ENCODE measurements around the gene SEMA5A.

Gene SEMA5A

GRCh38 chr5:9169557-9169902 is 376.3 kb downstream of the SEMA5A start:
- no peak for DNase-seq (ENCODE audit: low read depth)

- DNase-seq (ENCODE audit: low read depth): no peak
Observed at GRCh38 chr5:9168791-9169556, 376.9 kb downstream of the SEMA5A start.

DNA sequence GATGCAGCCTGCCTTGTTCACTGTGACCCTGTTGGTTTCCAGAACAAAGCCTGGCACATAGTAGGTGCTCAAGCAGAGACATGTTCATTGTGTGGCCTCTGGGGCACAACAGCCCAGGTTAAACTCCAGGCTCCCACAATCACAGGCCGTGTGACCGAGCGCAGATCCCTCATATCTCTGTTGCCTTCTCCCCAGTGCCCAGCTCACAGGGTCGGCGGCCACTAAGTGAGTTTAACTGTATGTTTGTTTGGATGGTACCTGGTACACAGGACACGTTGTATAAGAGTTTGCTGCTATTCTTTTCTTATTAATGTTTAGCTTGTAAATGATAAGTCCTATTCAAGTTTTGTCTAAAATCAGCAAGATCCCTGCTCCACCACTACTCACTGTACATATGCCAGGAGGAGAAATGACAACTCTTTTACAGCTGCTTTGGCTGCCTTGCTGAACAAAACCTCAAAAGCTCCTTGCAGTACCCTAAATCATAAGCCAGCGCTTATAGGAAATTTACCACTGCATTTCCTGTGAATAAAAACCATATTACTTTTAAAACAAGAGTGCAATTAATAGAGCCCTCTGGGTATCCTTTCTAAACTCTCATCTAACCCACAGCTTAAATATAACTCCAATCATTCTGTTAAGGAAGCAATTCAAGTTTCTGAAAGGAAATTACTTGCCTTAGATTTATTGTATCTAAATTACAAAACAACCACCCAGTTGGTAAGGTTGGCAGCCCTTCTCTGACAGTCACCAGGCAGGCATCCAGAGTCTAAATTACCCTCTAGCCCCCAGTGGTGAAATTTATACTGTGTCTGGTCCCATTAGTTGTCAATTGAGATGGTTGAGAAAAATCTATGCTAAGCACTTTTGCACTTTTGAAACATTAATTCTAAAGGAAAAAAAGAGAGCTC is 379.4 kb downstream of the SEMA5A start:
- DNase-seq (ENCODE audit: low read depth): no peak

GRCh38 chr5:9165546-9165945 is 380.3 kb downstream of the SEMA5A start:
- no peak for DNase-seq (ENCODE audit: low read depth)

GRCh38 chr5:9160747-9161146 is 385.1 kb downstream of the SEMA5A start:
- no peak for DNase-seq (ENCODE audit: low read depth)

- no peak for DNase-seq (ENCODE audit: low read depth)
Observed at GRCh38 chr5:9157811-9158210, 388.1 kb downstream of the SEMA5A start.

DNA sequence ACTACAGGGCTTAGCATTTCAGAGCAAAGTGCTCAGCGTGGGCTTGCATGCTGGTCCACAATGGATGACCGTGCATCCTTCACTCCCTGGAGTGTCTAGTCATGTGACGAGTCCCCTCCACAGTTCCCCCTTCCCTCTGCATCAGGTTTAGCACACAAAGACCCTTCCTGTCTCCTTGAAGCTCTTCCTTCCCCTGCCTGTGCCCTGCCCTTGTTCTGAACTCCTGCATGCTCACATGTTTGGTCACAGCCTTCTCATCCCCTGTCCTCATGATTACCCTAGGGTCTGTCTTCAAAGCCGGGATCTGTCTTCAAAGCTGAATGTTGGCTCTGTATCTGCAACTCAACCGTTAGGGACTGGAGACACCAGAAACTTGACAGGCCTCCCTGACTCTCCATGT is 388.9 kb downstream of the SEMA5A start:
- DNase-seq (ENCODE audit: low read depth): no peak

GRCh38 chr5:9156282-9156681 is 389.6 kb downstream of the SEMA5A start:
- peak; percentile 75 for DNase-seq (ENCODE audit: low read depth)

DNA sequence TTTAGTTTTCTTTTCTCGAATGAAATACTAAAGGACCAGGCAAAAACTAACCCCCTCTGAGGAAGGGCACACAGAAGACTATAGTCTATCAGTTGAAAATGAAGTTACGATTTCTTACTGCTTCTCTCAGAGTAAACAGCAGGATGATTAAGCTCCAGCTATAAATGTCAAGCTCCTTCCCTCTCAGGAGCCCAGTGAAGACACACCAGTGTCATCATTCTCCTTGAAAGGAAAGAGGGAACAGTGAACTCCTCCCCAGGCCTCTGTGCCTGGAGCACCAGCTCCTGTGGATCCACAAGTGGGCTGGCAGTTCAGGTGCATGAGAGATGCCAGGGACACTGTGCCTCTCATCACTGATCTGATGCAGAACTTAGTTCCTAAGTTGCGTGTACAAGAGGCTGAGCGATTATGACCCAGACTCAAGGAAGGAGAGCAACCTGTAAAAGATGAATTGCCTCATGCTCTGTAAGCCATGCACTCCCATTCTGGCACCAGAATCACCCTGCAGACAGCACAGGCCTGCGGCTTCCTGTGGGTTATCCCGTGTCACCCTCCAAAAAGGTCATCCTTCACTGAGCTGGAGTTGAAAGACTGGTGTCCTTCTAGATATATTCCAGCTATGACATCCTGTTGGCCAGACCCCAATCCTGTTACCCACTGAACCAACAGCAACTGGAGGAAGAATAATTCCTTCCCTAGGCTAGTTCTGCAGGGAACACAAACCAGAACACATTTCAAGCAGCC is 394.0 kb downstream of the SEMA5A start:
- no peak for DNase-seq (ENCODE audit: low read depth)

GRCh38 chr5:9149988-9150387 is 395.9 kb downstream of the SEMA5A start:
- DNase-seq (ENCODE audit: low read depth): peak; percentile 76

- peak; percentile 14 for DNase-seq (ENCODE audit: low read depth)
Observed at GRCh38 chr5:9148242-9148641, 397.6 kb downstream of the SEMA5A start.

- DNase-seq (ENCODE audit: low read depth): no peak
Observed at GRCh38 chr5:9140711-9141110, 405.2 kb downstream of the SEMA5A start.

GRCh38 chr5:9140202-9140601 is 405.7 kb downstream of the SEMA5A start:
- DNase-seq (ENCODE audit: low read depth): no peak

DNA sequence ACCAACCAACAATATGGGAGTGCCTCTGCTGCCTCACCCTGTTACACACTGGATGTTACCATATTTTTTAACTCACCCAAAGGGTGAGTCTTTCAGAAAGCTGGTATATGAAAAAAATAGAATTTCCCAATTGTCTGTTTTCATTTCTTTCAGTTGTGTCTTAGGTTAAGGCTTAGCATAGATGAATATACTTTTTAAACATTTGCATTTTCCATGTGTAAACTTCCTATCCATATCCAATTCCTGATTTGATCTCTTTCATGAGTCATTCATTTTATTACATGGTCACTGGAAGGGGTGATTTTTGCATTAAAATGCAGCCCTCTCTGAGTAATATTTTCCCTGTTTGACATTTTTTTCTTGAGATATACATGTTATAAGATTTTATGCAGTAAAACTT is 406.5 kb downstream of the SEMA5A start:
- no peak for DNase-seq (ENCODE audit: low read depth)

- DNase-seq (ENCODE audit: low read depth): no peak
Observed at GRCh38 chr5:9128136-9128535, 417.7 kb downstream of the SEMA5A start.

GRCh38 chr5:9126490-9126889 is 419.4 kb downstream of the SEMA5A start:
- no peak for DNase-seq (ENCODE audit: low read depth)

DNA sequence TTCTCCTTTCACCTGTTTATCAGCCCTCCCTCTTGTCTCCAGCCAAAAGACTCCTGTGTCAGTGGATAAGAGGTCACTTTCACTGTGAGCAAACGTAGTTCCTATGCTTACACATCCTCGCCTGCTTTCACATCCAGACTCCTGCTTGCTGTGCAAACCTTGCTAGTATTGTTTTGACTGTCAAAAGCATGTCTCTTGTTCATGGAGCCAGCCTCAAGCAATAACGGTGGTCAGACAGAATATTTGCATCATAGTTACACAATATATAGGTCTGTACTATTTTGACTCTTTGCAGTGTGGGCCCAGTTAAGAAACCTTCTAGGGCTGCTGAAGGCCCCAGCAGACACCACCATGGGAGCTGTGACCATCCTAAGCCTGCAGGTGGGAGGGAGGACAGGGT is 420.0 kb downstream of the SEMA5A start:
- no peak for DNase-seq (ENCODE audit: low read depth)

DNA sequence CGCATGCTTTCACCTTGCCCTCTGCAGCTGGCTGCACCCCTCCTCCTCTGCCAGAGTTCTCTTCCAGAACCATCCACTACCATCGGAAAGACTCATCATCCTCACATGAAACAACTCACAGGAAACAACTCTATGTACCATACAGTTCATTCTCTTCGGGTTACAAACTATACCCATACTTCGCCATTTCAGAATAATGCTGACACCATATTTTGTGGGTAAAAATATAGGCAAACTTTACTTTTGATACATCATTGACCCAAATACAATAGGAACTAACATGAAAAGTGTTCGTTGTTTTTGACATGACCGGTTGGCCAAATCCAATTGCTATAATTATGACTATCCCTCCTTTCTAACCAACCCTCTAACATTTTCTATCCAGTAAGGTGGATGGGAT is 421.0 kb downstream of the SEMA5A start:
- DNase-seq (ENCODE audit: low read depth): no peak

DNA sequence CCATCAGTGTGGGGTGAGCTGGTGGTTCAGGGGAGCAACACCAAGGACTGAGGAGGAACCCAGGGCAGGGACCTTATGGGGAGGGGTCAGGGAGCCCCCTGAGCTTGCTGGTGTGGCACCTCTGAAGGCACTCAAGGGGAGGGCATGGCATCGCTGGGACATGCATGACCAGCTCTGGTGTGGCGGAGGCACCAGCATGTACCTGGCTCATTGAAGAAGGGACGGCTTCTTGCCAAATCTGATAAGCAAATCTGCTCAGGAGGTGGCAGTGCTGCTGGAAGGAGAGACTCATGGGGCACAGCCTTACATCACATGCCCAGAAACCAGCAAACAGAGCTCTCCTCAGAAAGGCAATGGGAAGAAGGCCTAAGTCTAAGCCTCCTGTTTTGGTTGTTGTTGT is 421.8 kb downstream of the SEMA5A start:
- no peak for DNase-seq (ENCODE audit: low read depth)

DNA sequence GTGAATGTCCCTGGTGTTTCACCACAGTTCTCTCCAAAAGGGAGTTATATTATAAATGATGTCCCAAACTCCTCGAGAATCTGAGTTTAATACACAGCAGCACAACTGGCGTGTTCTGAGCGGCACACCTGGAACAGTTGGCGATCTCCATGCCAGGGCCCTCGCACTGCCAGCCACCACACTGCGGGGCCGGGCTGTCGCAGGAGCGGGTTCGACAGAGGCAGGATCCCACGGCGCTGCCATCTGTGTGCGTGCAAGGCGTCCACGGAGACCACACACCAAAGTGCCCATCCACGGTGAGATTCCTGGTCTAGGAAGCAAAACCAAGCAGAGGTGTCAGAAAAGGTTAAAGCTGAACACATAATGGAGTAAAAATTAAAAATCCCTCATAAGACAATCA is 423.3 kb downstream of the SEMA5A start:
- DNase-seq (ENCODE audit: low read depth): no peak

- no peak for DNase-seq (ENCODE audit: low read depth)
Observed at GRCh38 chr5:9121597-9121996, 424.3 kb downstream of the SEMA5A start.

- no peak for DNase-seq (ENCODE audit: low read depth)
Observed at GRCh38 chr5:9118852-9119251, 427.0 kb downstream of the SEMA5A start.

DNA sequence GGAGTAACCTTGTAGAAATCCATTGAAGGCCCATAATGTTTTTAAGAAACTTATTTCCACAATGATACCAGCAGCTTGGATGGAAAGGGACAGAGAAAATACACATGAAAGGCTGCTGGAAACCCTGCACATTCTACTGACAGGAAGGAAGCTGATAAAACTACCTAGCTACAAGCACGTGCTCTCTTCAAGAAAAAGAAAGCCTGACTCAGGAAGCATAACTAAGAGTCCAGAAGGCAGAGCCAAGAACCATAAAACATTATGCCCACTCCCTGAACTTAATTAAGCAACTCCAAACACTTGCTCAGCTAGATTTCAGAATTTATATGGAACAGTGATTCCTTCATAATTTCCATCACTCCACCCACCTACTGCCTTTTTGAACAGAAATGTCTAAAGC is 430.8 kb downstream of the SEMA5A start:
- DNase-seq (ENCODE audit: low read depth): no peak
